Gastrocnemius medialis (tissue), 4 donors: ENCODE data around the gene IQCK. TPM values are rescaled to one million over a fixed set of nuclear protein-coding genes. Genes with fewer than 3 reads are reported as not detected.

Experiments used
- ATAC-seq, 2 donors: fragments of 150-250 bp; one replicate each; pipeline ENCODE4 v1.9.1; 2016
- DNase-seq, 2 donors: peaks; one replicate each; pipeline ENCODE4 v3.0.0-alpha.2; 2019
- H3K27ac ChIP-seq, 4 donors: fragments of 200-600 bp; sonication (generic); 1 replicate in 1 of 4; 2 replicates in 3 of 4; pipeline ENCODE4 v1.5.1; 2016 to 2018; ENCODE audit warnings: mild to moderate bottlenecking in 2 of 4, moderate library complexity in 1 of 4
- H3K27me3 ChIP-seq, 3 donors: fragments of 200-600 bp; sonication (generic) in 2 of 3; 1 replicate in 1 of 3; 2 replicates in 2 of 3; pipeline versions ENCODE4 v1.5.1 to v1.6.0; 2016 to 2019; ENCODE audit warnings: mild to moderate bottlenecking in 1 of 3, moderate library complexity in 1 of 3
- H3K36me3 ChIP-seq, 2 donors: fragments of 200-600 bp; sonication (generic) in 1 of 2; one replicate each; pipeline ENCODE4 v1.5.1; 2017 to 2018
- H3K4me1 ChIP-seq, 2 donors: fragments of 200-600 bp; sonication (generic) in 1 of 2; one replicate each; pipeline ENCODE4 v1.5.1; 2016 to 2017; ENCODE audit warnings: mild to moderate bottlenecking in 2 of 2
- H3K4me3 ChIP-seq, 4 donors: fragments of 200-600 bp; sonication (generic) in 3 of 4; 1 replicate in 1 of 4; 2 replicates in 3 of 4; pipeline ENCODE4 v1.5.1; 2016 to 2019; ENCODE audit warnings: mild to moderate bottlenecking in 2 of 4
- H3K9me3 ChIP-seq, 3 donors: fragments of 200-600 bp; sonication (generic) in 2 of 3; 1 replicate in 1 of 3; 2 replicates in 2 of 3; pipeline ENCODE4 v1.5.1; 2016 to 2019
- POLR2A ChIP-seq, 2 donors: fragments of 450-650 bp; IDR thresholded peaks; one replicate each; pipeline ENCODE4 v1.6.1; 2017; ENCODE audit warnings: antibody characterized with exemption in 2 of 2, mild to moderate bottlenecking in 2 of 2, moderate library complexity in 2 of 2
- in situ Hi-C, 4 donors: fragments of 200-750 bp; cut with MboI; loops; one replicate each; pipeline versions ENCODE4 v1.15.0 to v1.8.0; 2017; ENCODE audit warnings: low sequenced_read_pairs in 4 of 4
- intact Hi-C: fragments of 100-400 bp; cut with DNase I; formaldehyde crosslinking; loops from one replicate; pipeline ENCODE4 v1.15.1; 2023; ENCODE audit warnings: low total_unique reads
- total RNA-seq, 4 donors: library from RNA; depleted of rRNA; stranded (reverse); fragments of >200 nt; gene quantifications; one replicate each; pipeline versions ENCODE4 v1.1.0 to v1.2.3, GENCODE V29; 2016
- TF ChIP-seq, protein P1 (sequence below), 5 experiments: fragments of 450-650 bp in 3 of 5; fragments of 200-600 bp in 2 of 5; sonication (generic) in 2 of 5; IDR thresholded peaks in 4 of 5; conservative IDR thresholded peaks in 1 of 5; 1 replicate in 4 of 5; 2 replicates in 1 of 5; pipeline ENCODE4 v1.5.1; 2016 to 2019; ENCODE audit warnings: antibody characterized with exemption in 5 of 5, mild to moderate bottlenecking in 3 of 5, moderate library complexity in 3 of 5

The IQCK gene
- total RNA-seq, 4 donors from 2014 or later, result 8.3 to 17.3 (median 9.4) TPM

DNA sequence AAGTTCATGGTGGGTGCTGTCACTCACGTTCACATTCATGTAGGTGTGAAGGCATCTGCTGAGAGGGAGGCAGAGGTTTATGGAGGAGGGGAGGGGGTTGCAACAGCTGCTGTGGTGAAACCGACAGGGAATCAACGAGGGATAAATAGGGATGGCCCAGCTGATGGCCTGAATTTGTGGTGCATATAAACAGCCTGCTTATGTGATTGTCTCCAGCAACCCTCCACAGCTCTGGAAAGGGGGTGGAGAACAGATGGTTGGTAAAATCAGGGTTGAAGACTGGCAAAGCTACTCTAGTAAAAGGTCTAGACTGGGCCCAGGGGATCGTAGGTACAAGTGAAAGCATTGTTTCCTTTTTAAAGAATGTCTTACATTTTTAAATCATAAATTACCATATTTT lies 53.7 kb downstream of the IQCK start:
- H3K4me3 ChIP-seq, result no peak overlapping the region
- DNase-seq (no peak), ATAC-seq (no peak)
- H3K4me1 ChIP-seq, result no peaks in the 10 kb centered on the region
- no peaks in the 10 kb centered on the region for H3K27me3 ChIP-seq
- no peak overlapping the region for H3K27ac ChIP-seq
- no peak for TF ChIP-seq POLR2A (IDR thresholded peaks at IDR 0.05)
- TF ChIP-seq, protein P1, sequence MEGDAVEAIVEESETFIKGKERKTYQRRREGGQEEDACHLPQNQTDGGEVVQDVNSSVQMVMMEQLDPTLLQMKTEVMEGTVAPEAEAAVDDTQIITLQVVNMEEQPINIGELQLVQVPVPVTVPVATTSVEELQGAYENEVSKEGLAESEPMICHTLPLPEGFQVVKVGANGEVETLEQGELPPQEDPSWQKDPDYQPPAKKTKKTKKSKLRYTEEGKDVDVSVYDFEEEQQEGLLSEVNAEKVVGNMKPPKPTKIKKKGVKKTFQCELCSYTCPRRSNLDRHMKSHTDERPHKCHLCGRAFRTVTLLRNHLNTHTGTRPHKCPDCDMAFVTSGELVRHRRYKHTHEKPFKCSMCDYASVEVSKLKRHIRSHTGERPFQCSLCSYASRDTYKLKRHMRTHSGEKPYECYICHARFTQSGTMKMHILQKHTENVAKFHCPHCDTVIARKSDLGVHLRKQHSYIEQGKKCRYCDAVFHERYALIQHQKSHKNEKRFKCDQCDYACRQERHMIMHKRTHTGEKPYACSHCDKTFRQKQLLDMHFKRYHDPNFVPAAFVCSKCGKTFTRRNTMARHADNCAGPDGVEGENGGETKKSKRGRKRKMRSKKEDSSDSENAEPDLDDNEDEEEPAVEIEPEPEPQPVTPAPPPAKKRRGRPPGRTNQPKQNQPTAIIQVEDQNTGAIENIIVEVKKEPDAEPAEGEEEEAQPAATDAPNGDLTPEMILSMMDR (IDR thresholded peaks at IDR 0.05 in 4 of 5, conservative IDR thresholded peaks at IDR 0.05 in 1 of 5), result no peak
- H3K36me3 ChIP-seq, result no peaks in the 10 kb centered on the region
- intact Hi-C loops, result no loop called here
- H3K9me3 ChIP-seq, result no peaks in the 10 kb centered on the region
- in situ Hi-C loops, result loop anchor here in 1 of 4 donors (5.0 kb wide), 1 partner anchor 46 kb away; no protein-coding TSS in a partner anchor

DNA sequence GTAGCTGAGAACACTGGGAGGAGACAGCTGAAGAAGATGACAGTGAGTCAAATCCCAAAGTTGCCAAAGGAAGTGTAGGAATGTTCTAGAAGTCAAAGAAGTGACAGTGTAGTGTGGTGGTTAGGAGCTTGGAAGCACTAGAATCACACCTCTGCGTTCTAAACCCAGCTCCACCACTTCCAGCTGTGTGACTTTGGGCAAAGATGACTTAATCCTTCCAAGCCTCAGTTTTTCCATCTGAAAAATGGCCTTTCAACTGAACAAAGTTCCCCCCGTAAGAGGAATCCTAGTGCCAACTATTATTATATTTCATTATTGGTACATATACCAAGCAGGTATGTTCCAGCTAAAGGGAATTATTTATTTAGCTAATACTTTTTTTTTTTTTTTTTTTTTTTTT lies 56.0 kb downstream of the IQCK start:
- H3K9me3 ChIP-seq, result no peaks in the 10 kb centered on the region

DNA sequence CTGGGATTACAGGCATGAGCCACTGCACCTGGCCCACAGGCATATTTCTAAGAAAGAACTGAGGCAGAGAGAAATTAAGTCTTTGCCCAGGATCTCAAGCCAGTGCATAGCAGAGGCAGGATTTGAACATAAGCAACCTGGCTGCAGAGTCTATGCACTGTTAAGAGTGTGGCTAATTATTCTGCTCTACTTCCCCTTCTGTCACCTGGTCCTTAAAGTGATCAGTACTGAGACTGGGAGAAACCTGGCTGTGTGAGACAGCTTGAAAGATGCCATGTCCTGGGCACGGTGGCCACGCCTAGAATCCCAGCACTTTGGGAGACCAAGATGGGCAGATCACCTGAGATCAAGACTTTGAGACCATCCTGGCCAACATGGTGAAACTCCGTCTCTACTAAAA lies 58.1 kb downstream of the IQCK start:
- Histone ChIP-seq H3K9me3 (no peaks in the 10 kb centered on the region), H3K4me1 (no peaks in the 10 kb centered on the region), H3K27me3 (no peaks in the 10 kb centered on the region), H3K27ac (no peak overlapping the region), H3K4me3 (no peak overlapping the region), H3K36me3 (no peaks in the 10 kb centered on the region)
- intact Hi-C loops, result no loop called here
- DNase-seq (no peak), ATAC-seq (no peak)
- in situ Hi-C loops, result no loop called here
- TF ChIP-seq, protein P1 (IDR thresholded peaks at IDR 0.05 in 4 of 5, conservative IDR thresholded peaks at IDR 0.05 in 1 of 5), result no peak
- no peak for TF ChIP-seq POLR2A (IDR thresholded peaks at IDR 0.05)

More for the DNA sequence above, 56.0 kb downstream of the IQCK start:
- ATAC-seq, result no peak
- Histone ChIP-seq H3K4me3 (no peak overlapping the region), H3K4me1 (no peaks in the 10 kb centered on the region), H3K27ac (no peak overlapping the region), H3K36me3 (no peaks in the 10 kb centered on the region), H3K27me3 (no peaks in the 10 kb centered on the region)
- TF ChIP-seq POLR2A (IDR thresholded peaks at IDR 0.05), result no peak
- TF ChIP-seq, protein P1 (IDR thresholded peaks at IDR 0.05 in 4 of 5, conservative IDR thresholded peaks at IDR 0.05 in 1 of 5), result no peak
- intact Hi-C loops (no loop called here), in situ Hi-C loops (loop anchor here in 1 of 4 donors (5.0 kb wide), 1 partner anchor 43 kb away; no protein-coding TSS in a partner anchor)
- DNase-seq, result no peak

DNA sequence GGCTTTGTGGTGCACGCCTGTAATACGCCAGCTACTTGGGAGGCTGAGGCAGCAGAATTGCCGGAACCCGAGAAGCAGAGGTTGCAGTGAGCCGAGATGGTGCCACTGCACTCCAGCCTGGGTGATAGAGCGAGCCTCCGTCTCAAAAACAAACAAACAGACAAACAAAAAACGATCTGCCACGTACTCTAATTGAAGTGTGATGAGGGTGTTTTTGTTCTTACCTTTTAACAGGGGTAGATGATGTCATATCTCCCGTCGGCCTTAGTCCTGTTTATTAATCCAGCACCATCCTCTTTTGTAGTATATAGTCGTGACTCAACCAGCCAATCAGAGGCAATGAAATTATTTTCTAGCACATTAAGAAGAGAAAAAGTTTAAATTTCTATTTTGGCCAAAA lies 58.5 kb downstream of the IQCK start:
- Histone ChIP-seq H3K4me1 (no peaks in the 10 kb centered on the region), H3K36me3 (no peaks in the 10 kb centered on the region), H3K27me3 (no peaks in the 10 kb centered on the region), H3K4me3 (no peak overlapping the region), H3K27ac (peak overlapping the region in 1 of 4 donors; percentile 40), H3K9me3 (no peaks in the 10 kb centered on the region)
- DNase-seq, result no peak
- intact Hi-C loops (no loop called here), in situ Hi-C loops (no loop called here)
- no peak for ATAC-seq
- TF ChIP-seq, protein P1 (IDR thresholded peaks at IDR 0.05 in 4 of 5, conservative IDR thresholded peaks at IDR 0.05 in 1 of 5), result no peak
- no peak for TF ChIP-seq POLR2A (IDR thresholded peaks at IDR 0.05)

DNA sequence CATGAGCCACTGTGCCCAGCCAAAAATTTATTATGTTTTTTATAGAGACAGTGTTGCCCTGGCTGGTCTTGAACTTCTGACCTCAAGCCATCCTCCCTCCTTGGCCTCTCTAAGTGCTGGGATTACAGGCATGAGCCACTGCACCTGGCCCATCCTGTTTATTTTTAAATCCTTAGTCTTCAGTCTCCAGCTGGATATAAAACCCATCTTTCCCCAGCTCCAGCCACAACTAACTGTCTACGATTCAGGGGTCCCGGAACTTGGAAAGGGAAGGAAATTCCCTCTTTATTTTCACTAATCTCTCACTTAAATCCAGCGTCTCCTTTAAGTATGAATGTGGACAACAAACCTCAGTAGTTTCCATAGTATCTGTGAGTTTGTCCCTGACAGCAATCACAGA lies 62.2 kb downstream of the IQCK start:
- Histone ChIP-seq H3K4me1 (peaks cover 0 to 13% of the 10 kb centered on the region in 2 donors), H3K9me3 (no peaks in the 10 kb centered on the region), H3K27ac (no peak overlapping the region), H3K27me3 (no peaks in the 10 kb centered on the region), H3K4me3 (no peak overlapping the region), H3K36me3 (no peaks in the 10 kb centered on the region)
- DNase-seq, result no peak
- no peak for ATAC-seq
- in situ Hi-C loops (no loop called here), intact Hi-C loops (no loop called here)
- TF ChIP-seq, protein P1 (IDR thresholded peaks at IDR 0.05 in 4 of 5, conservative IDR thresholded peaks at IDR 0.05 in 1 of 5), result no peak
- TF ChIP-seq POLR2A (IDR thresholded peaks at IDR 0.05), result no peak
